ENCODE data around the gene GRHL3.
A peak's percentile ranks its signal among the peaks of the same experiment; 100 is the strongest.

GRHL3 gene

DNA sequence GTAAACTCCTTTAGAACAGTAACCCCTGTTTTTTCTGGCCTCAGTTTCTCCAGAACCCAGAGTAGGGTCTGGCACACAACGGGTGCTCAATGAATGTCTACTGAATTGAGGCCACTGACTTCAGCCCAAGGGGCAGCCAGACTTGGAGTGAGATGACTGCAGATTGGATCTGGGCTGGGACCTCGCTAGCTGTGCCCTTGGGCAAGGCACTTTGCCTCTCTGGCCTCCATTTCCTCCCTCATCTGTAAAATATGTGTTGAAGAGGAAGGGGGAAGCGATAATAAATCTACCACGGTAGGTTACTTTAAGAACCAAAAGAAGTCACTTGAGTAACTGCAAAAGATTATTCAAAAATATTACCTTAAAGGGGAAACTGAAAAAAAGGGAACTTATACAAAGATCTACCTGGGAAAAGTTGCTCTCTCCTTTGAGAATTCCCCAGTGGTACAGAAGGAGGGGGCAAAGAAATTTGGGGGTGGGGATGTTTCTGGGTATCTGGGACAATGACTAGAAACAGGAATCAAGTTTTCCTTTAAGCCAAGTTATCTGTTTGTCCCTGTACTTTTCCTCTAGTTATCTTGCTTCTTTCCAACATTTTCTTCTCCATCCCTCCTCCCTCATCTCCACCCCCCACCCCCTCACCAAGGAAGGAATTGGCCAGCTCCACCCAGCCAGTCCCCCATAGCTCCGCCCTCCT lies 394 bp upstream of the GRHL3 start:
- DNase-seq = peak; percentile 36

DNA sequence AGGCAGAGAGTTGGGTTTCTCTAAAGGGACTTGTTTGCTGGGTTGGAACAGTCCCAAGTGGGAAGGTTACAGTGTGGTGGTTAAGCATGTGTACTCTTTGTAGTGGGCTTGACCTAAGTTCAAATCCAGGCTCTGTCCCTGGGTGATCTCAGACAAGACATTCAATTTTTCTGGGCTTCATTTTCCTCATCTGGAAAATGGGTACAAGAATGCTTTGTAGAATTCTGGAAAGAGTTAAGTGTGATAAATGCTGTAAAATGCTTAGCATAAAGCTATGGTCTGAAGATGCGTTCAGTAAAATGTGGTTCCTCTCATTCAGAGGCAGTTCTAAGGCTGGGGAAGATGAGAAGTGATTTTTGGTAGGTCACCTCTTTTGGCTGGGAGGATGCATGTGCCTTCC lies 805 bp downstream of the GRHL3 start:
- DNase-seq = no peak

DNA sequence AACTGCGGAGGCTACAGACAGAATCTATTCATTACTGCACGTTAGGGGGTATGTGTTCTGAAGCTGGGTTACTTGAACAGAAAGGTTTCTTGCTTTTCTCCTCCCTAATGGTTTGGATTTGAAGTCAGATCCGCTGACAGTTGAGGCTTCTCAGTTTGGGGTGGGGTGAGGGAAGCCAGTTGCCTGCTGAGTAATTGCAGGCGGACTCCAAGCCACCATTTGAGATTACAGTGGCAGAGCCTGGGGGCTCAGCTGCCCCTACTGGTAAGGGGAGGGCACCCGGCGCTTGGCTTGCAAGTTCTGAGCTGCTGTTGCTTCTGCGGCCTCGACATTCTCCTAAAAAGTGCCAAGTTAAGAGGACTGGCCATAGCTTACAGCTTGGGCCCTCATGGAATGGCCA lies 2.0 kb downstream of the GRHL3 start:
- peak; percentile 61 for DNase-seq

DNA sequence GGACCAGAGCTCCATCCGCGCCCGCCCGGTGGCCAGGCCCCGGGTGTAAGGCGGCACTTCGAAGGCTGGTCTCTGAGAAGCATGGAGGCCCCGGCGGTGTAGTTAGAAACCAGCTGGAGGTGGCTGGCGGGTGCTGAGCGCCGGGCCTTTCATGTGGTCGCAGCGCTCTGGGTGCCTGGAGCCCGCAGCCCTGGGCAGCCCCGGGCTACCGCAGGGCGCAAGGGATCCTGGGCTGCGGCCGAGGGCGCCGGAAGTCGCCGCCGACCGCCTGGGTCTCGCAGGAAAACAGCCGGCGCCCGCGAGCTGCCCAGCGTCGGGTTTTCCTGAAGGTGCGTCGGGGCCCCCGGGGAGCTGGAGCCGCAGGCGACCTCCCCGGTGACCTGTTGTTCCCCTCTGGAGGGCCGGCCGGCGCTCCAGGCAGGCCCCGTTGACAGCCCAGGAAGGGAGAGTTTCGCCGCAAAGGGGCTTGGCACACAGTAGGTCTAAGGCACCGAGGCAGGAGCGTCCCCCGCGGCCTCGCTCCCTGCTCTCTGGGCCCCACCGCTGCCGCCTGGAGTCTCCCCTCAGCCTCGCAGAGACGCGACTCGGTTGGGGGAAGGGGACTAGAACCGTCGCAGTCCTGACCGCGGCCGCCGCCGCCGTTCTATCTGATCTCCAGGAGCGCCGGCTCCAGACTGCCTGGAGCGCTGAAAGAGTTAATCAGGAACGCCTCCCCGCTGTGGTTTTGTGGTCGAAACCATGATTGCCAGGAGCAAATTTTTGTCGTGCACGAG lies 2.7 kb downstream of the GRHL3 start:
- peak; percentile 98 for DNase-seq

DNA sequence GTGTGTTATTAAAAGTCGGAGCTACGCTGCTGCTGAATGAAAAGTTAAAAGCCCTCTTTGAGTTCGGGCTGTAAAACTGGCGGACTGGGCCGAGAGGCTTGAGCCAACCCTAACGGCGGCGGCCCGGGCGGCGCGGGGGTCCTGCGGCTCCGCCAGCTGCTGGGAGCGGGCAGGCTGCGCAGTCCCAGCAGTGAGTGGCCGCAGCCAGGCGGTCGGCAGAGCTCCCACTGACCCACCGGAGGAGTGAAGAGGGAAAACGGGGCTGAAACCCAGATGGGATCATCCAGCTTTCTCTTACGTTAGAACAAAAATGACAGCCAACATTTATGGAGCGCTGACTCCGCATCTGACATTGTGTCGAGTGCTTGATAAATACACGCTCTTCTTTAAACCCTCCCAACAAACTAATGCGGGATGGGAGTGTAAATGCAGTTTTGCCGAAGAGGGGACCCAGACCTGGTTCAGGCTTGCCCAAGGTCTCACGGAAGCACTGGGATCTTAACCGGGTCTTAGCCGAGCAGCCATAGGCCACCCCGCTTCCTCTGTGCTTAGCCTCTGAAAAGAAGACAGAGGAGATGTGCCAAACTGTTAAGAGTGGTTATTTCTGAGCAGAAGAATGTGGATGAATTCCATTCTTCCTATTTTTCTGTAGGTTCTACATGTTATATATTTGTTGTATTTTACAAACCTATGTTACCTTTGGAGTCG lies 3.5 kb downstream of the GRHL3 start:
- DNase-seq = no peak

DNA sequence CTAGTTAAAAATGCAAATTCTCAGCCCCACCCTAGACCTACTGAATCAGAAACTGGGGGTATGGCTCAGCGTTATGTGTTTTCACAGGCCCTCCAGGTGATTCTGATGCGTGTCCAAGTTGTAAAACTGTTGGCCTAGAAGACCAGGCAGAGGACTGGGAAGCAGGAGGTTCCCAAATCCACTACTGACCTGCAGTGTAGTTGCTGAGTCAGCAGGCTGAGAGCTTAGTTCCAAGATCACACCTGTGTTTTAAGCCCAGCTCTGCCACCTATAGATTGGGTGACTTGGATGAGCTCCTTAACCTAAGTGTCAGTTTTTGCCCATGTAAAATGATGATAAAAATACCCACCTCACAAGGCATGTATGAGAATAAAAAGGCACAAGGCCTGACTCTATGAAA lies 4.1 kb downstream of the GRHL3 start:
- no peak for DNase-seq

DNA sequence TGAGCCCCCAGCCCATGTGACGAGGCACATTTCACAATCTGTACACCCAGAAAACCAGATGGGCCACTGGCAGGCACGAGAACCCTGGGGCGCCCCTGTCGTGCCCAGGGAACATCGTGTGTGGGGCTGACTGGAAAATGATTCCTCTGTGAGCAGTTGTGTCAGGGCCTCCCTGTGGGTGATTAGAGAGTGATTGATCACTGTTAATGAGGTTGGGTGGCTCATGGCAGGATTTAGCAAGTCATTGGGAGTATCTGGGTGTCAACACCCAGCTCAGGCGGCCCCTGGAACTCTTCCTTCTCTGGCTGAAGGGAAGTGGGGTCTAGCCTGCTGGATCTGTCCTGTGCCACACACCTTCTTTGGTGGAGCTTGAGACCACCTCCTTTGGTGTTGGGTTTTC lies 5.7 kb downstream of the GRHL3 start:
- DNase-seq = no peak

DNA sequence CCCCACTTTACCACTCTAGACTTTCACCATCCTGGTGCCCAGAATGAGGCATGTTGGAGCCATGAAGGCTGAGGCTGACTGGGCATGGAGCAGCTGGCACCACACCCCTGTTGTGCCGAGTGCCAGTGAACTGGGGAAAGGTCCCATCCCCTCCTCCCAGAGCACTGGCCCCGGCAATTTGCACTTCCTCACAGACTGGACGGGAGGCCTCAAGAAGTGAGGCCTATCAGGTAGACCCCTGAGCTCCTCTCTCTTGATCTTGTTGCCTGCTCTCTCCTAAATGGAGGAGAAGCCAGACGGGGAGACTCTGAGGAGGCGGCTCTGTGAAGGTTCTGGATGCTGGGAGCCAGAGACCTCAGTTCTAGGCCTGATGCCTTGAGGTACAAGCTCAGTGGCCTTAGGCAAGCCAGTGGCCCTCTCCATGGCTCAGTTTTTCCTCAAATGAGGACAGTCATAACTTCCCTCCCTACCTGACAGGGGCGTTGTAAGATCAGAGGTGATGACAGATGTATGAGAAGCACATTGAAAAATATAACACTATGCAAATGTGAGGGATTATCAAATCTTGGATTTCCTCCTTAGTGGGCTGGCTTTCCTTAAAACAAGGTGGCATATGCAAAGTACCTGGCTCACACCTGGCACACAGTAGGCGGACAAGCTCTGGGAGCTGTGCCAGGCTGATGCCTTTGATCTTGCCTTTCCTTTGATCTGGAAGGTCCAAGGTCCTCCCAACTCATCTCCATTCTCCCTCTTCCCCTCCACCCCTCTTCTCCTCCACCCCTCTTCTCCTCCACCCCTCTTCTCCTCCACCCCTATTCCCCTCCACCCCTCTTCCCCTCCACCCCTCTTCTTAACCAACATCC lies 6.7 kb downstream of the GRHL3 start:
- DNase-seq = no peak

DNA sequence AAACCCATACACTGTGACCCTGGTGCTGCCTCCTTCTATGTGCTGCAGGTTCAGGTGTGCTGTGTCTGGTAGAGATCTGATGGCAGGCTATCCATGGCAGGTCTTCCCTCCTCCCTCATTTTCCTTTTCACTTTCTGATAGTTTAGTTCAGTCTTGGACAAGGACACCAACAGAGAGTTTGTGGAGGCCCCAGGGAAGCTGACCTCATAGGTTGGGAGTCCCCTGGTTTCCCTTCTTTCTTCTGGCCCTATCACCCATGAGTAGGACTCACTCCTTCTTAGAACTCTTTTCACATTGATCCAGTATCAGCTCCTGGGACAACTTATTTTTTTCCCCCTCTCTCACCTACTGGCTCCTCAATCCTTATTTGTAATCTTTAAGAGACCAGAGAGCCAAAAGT lies 8.3 kb downstream of the GRHL3 start:
- DNase-seq = no peak

DNA sequence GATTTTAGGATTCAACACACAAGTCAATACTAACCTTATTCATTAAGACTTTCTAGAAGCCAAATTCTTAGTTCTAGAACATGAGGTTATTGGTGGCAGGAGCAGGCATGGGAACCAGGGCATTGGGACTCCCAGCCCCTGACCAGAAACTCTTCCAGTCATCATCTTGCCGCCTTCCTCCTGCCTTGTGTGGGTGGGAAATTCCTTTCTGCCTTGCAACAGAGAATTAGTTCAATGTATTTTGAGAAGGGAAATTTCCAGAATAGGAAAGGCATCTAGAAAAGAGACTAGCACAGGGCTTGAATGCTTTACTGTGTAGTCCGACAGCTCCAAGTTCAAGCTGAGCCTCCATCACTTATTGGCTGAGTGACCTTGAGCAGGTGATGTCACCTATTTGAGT lies 8.7 kb downstream of the GRHL3 start:
- no peak for DNase-seq

DNA sequence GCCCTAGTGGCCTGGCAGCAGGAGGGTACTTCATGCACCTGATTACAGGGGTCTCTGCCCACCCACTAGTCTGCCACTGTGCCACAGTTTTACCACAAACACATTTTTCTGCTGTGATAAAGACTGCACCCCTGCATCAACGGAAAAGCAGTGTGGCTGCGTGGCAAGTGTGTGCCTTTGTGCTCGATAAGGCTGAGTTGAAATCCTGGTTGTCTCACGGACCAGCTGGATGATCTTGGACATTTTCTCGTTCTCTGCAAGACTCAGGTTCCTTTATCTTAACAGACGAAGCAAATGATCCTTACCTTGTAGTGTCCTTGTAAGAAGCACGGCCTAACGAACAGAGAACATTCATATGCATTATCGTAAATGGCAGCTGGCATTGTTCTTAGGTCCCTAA lies 10.2 kb downstream of the GRHL3 start:
- DNase-seq = peak; percentile 49

DNA sequence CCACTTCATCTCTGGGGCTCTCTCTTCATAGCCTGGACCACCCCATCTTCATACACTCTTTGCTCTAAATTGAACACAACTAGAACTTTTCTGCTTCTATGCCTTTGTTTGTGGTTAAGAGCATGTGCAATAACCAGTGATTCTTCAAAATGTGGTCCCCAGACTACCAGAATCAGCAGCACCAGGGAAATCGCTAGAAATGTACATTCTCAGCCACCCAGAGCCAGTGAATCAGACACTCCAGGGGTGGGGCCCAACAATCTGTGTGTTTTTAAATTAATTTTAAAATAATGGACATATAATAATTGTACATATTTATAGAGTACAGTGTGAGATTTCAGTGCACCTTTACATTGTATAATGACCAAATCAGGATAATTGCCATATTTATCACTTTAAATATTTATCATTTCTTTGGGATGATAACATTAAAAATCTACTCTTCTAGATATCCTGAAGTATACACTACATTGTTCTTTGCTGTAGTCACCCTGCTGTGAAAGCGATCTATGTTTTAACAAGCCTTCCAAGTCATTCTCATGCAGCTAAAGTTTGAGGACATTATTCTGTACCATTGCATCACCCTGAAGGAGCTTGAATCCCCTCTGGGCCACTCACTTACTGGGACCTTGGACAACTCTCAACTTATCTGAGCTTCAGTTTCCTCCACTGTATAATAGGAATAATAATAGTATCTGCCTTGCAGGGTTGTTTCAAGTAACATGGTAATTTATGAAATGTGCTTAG lies 10.8 kb downstream of the GRHL3 start:
- DNase-seq = peak; percentile 8

DNA sequence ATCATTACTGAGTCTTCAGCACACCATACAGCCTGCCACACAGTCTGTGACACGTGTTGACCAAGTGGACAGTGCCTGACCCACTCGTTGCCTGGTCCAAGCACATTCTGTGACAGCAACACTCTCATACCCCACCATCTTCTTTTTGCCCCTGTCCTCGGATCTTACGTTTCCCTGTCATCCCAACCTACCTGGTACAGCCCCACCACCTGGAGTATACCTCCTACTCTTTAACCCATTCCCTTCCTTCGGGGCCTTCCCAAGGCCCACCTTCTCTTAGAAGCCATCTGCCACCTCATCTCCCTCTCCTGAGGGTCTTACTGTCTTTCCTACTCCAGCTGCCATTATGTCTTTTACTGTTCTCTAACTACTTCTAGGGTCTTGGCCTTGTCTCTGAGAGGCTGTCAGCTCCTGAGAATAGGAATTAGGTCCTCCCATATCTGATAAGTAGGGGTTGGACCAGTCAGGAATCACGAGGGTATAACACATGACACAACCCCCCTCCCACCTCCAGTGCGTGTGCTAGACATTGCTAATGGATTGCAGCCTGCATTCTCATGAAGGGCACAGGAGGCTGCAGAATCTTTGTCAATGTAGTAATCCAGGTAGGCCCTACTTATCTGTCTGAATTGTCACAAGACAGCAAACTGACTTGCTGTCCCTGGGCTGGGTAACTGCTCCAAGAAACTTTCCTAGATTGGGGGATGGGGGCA lies 13.0 kb downstream of the GRHL3 start:
- peak; percentile 71 for DNase-seq

DNA sequence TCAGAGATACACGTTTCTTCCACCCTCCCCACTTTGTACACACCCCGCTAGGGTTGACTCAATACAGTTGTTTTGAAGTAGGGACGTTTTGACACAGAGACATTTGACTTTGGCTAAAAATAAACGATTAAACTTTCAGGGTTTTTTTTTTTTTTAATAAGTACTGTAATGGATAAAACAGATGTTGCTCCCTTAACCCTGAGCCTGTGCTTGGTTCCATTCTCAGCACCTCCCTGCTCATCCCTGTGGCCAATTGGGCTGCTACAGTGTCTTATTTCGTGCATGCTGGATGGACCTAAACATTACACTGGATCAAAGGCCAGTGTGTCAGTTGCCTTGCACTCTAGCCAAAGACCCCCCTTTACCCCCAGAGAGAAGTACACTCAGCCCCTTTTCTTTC lies 16.9 kb downstream of the GRHL3 start:
- no peak for DNase-seq

DNA sequence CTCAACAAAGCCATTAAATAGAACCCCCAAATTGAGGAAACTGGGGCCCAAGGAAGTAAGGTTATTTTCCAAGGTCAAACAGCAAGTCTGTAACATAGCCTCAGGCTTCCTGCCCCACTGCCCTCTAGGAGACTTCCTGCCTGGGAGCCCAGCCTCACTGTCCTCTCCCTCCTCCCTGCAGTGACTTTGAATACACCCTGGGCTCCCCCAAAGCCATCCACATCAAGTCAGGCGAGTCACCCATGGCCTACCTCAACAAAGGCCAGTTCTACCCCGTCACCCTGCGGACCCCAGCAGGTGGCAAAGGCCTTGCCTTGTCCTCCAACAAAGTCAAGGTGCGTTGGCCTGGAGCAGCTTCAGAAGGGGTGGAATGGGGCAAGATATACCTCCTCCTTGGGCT lies 18.3 kb downstream of the GRHL3 start:
- no peak for DNase-seq

DNA sequence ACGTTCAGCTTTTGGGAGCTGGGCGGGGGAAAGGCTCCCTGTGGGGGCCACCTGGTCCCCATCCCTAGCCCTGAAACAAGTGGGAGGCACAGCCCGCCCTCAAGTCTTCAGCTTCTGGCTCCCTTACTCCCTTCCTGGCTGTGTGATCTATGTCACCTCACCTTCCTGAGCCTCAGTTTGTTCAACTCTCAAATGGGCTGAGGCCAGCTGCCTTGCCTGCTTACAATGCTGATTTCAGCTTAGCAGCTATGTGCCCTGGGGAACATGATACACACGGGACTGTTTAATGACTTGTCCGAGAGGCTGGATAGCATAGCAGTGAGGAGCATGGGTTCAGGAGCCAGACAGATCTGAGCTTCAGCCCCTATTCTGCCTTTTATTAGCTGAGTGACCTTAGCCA lies 19.3 kb downstream of the GRHL3 start:
- no peak for DNase-seq

DNA sequence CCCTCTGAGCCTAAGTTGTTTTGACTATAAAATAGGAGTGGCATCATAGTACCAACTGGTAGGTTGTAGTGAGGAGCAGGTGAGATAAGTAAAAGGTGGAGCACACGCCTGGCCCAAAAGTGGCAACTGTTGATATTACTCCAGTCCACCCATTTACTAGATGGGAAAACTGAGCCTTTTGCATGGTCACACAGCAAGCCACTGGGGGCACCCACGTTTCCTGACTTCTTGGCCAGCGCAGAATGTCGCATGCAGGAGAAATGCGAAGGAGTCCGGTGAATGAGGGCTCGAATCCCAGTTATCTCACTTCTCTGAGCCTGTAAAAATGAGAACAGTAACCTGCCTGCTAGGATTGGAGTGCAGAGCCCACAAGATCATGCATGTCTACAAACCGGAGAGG lies 20.8 kb downstream of the GRHL3 start:
- DNase-seq = no peak

DNA sequence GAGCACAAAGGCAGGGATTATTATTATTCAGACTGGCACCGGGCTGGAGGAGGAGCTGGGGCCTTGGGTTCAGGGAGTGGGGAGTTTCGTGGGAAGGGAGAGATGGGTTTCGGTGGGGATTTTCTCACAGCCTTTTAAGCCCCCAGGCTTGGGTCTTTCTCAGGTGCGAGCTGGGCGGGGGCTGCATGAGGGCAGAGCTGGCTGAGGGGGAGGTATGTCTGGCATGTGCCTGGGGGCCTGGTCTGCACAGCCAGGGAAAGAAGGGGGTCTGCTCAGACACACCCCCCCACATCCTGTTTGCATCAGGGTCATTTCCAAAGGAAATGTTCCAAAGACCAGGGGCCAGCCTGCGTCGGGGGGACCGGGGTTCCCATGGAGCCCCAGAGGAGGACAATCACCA lies 21.6 kb downstream of the GRHL3 start:
- no peak for DNase-seq

DNA sequence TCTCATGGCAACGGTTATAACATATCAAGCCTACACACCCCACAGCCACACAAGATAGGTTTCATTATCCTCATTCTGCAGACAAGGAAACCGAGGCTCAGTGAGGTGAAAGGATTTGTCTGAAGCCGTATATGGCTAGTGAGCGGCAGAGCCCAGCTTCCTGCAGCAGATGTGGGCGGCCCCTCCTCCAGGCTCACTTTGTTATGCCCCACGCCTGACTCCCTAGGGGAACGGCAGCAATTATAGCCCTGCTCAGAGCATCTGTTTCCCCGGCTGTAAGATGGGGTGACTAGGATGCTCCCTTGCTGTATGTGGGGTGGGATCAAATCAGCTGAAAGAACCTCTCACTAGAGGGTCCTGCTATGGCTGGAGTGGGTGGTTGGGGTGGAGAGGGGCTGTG lies 22.1 kb downstream of the GRHL3 start:
- peak; percentile 32 for DNase-seq

DNA sequence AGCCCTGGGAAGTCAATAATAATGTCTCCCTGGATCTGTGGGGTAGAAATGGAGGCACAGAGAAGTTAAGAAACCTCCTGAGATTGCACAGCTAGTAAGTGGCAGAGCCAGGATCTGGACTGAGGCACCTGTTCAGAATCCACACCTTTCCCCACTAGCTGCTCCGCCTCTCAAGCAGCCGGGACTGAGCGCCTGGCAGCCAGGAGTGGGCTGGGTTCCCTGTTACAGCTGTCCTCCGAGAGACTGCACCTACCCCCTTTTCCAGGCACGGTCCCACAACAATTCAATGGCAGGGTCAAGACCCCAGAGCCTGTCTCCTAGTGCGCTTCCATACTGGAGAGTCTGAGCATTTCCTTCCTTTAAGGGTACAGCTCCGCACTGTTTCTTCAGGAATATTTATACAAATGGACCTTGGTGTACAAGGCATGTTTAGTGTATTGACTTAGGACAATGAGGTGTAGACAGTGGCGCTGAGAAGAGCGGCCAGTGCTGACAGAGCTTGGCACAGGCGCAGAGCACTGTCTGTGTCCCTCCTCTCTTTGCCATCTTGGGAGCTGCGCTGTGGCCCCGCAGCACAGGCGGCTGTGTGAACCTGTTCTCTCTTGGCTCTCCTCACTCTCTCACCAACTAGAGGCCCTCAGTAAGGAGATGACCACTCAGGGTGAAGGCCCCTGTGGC lies 24.4 kb downstream of the GRHL3 start:
- no peak for DNase-seq

DNA sequence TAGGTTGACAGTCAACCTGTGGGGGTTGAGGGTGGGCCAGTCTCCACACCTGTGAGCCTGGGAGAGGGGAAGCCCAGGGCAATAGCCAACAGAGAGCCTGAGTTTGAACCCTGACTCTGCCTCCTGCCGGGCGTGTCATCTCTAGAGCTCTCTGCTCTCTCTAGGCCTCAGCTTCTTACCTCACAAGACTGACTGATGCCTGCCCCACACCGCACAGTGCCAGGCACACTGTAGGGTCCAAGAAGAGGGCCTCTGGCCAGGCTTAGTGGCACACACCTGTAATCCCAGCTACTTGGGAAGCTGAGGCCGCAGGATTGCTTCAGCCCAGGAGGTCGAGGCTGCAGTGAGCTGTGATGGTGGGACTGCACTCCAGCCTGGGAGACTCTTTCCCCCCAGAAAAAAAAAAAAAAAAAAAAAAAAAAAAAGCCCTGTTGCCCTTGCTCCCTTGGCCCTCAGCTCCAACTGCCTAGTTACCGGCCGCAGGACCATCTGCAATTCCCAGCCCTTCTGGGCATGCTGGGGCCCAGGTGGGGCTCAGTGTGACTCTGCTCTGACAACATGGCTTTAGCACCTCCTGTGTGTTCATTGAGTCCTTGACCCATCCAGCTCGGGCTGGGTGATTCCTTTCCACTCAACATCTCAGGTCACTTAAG lies 25.1 kb downstream of the GRHL3 start:
- no peak for DNase-seq

Data from OCI-M1 (cell line).